GM12873 (cell line): ENCODE results near the gene A3GALT2.

Experiments
- TF ChIP-seq, protein P1 (sequence below): IDR thresholded peaks from 2 replicates; pipeline ENCODE4 v1.5.1; 2012; ENCODE audit warnings: low read depth, mild to moderate bottlenecking, moderate library complexity, low read length, control low read depth; ENCODE audit not compliant: insufficient read depth; ENCODE audit errors: missing control alignments

The A3GALT2 gene

DNA sequence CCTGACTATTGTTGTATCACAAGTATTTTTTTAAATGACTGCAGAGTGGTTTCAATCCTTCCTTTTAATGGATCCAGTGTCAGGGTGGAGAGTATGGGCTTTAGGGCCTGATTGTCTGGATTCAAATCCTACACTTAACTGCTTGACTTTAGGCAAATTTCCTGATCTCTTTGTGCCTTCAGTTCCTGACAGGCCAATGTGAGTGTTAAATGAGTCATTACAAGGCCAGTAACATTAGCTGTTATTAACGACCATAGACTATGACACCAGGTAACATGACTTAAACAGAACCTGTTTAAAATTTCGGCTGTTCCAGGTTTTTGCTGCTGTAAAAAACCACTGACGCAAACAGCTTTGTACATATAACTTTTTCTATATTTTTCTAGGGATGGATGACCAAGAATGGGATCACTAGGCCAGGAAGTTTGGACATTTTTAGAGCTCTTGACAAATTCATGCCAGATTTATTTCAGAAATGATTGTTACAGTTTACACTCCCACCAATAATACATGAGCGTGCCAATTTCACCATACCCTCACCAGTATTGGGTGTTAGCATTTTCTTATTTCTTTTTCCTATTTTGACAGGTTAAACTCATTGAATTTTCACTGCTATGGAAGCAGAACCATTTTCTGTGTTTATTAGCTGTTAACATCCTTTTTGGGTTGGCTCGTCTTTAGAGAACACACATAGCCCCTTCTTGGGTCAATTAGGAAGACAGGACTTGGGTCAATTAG is 53.3 kb downstream of the A3GALT2 start:
- TF ChIP-seq, protein P1, sequence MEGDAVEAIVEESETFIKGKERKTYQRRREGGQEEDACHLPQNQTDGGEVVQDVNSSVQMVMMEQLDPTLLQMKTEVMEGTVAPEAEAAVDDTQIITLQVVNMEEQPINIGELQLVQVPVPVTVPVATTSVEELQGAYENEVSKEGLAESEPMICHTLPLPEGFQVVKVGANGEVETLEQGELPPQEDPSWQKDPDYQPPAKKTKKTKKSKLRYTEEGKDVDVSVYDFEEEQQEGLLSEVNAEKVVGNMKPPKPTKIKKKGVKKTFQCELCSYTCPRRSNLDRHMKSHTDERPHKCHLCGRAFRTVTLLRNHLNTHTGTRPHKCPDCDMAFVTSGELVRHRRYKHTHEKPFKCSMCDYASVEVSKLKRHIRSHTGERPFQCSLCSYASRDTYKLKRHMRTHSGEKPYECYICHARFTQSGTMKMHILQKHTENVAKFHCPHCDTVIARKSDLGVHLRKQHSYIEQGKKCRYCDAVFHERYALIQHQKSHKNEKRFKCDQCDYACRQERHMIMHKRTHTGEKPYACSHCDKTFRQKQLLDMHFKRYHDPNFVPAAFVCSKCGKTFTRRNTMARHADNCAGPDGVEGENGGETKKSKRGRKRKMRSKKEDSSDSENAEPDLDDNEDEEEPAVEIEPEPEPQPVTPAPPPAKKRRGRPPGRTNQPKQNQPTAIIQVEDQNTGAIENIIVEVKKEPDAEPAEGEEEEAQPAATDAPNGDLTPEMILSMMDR = no peak

DNA sequence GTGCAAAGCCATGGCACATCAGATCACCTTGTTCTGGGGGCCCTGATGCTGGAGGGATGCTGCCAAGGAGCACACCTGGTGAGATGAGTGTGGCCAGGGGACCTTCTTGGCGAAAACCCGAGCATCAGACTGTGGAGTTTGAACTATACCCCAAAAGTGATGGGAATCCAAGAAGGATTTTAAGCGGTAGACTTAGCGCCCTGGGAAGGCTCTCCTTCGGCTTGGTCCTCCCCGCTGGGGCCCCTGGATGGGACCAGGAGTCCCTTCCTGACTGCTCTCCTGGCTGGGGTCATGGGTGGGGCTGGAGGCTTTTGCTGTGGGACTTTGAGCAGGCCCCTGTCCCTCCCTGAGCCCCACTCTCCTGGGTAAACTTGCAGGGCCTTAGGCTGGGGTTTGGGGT is 54.1 kb downstream of the A3GALT2 start:
- TF ChIP-seq, protein P1 = no peak

DNA sequence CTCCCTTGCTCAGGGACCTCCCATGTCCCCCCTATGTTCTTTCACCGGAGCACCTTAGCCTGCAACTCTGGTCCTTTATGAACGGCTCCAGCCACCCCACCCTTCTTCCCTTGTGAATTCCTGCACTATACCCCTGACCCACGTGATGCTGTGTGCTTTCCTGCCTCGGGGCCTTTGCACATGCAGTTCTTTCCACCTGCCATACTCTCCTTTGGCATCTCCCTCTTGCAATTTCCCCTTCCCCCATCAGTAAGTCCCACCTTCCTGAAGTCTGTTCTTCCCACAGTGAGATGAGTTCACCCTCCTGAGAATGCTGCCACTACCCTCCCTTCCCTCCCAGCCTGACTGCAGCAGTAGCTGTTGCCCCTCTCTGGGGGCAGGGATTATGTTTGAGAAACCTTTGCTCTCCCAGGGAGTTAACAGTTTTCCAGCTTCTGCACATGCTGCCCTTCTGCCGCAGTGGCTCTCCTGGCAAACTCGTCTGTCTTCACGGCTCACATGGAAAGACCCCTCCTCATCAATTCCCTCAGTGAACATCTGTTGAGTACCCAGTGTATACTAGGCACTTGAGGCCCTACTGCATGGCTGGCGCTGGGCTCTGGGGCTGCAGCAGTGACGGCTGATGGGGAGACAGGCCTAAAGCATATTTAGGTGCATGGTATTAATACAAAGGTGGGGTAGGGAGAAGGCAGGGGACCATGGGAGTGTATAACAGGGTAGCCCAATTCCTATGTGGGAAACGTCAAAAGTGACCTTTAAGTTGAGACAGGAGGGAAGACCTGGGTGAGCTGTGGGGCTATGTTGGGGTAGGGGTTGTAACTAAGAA is 54.9 kb downstream of the A3GALT2 start:
- TF ChIP-seq, protein P1 = no peak

DNA sequence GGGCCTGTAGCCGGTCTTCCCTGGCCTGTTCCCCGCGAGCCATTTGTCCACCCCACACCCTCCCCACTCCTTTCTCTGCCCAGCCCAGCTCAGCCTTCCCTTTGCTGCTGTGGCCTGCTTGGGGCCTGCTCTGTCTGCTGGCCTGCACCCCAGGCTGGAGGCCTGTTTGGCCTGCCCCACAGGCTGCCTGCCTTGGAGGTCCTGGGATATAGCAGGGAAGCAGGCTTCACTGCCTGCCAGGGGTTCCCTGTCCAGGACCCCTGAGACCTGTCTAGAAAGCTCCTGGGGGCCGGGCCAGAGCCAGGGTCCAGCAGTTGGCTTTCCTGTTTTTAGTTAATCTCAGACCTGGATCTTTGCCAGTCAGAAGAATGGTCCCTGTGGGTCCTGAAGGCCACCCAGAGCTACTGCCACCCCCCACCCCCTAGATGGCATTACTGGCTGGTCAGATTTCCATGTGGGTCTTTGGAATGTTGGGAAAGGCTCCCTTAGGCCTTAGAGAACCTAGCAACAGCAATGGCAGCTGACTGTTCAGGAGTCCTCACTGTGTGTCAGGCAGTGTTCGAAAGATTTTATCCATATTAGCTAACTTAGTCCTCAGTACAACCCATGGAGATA is 56.9 kb downstream of the A3GALT2 start:
- TF ChIP-seq, protein P1 = no peak

DNA sequence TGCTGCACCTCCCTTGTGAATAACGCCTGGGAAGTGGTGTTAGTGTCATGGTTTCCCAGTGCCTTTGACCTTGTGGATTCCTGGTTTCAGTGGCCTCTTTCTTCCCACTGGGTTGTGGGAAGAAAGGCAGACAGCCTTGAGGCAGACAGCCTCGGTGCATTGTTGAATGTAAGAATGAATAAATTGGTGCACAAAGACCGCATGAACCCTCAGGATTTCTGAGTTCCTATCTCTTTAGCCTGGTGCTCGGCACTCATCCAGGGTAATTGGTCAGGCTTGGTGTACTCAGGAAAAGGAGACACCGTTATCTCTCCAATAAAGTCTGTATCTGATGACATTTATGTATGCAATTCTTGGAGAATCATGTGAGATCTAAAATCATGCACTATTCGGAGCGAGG is 59.6 kb downstream of the A3GALT2 start:
- TF ChIP-seq, protein P1 = no peak

DNA sequence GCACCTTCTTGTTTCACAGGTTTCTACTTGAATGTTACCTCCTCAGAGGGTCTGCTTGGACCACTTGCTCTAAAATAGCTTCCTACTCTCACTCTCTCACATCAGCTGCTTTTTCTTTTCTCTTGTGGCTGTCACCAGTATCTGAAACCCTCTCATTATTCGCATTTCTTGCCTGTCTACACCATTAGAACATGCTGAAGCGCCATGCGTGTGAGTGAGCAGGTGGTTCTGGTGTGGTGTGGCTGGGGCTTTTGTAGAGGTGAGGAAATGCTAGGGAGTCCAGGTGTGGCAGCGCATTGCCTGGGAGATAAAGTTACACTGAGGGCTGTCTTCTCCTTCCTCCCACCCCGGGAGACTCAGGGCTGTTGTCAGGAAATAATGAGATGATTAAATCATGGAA is 60.5 kb downstream of the A3GALT2 start:
- TF ChIP-seq, protein P1 = no peak

DNA sequence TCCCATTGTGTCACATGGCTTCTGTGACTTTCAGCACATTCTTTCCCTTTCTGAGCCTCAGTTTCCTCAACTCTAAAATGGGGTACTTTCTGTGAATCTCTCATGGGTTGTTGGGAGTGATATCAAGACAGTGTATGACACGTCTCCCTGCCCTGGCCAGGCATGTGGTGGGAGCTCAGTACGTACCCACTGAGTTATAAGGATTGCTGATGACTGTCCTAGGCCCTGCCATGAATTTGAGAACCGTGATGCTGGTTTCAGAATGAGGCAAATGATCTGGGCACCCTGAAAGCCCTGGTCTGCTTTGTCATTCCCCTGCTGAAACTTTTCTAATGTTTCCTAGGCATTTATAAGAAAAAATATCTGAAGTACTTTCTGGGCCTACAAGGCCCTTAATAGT is 61.0 kb downstream of the A3GALT2 start:
- TF ChIP-seq, protein P1 = no peak
